Renal cortical epithelial cell (primary cell): ENCODE data around the gene AWAT1. TPM values are rescaled to one million over a fixed set of nuclear protein-coding genes. Genes with fewer than 3 reads are reported as not detected.
"Not testable (repeated sequence)": the region's sequence is repeated elsewhere in the genome, so short reads cannot be mapped to it uniquely, and the experiment has no call there.

Experiments used
- DNase-seq: peaks from one replicate; pipeline ENCODE4 v3.0.0-alpha.2; 2011; ENCODE audit warnings: low read depth
- total RNA-seq: library from RNA; depleted of rRNA; stranded (reverse); fragments of >200 nt; gene quantifications from 2 replicates; pipeline ENCODE4 v1.2.3, GENCODE V29; 2014

Gene AWAT1
- total RNA-seq: not detected in 2 replicates

DNA sequence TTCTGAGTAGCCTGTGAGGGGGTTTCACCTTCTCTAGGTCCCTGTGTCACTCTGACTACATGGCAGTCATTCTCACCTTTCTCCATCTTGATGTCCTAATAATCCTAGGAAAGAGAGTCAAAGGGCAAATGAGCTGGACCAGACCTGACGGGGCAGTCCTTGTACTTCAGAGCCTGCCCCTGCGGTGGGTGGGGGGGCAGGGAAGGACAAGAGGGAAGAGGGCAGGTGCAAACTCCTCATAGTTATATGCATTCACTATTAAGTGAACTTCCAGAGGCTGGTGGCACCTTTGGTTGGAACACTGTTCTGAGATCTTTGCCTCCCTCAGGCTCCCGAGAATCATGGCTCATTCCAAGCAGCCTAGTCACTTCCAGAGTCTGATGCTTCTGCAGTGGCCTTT is at the start of gene AWAT1:
AWAT1 (plus strand) TSS at position 301 of the 400 bp plus-strand sequence; CDS start at position 342, 41 bp downstream.
- no peak for DNase-seq

DNA sequence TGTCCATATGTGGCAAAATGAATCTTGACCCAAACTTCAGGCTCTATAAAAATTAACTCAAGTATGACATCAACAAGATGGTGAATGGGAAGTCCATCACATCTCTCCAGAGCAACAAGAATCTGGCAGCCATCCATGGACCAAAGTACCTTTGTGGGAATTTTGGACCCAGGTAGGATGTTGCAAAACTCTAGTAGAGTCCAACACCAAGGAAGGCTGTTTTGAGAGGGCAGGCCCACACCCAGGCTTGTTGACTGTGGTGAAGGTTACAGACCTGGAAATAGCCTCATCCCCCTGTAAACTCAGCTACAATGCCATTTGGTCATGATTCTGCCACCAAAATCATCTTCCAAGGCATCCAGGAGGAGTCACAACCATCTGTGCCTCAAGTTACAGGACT is 44.2 kb upstream of the AWAT1 start:
- DNase-seq: no peak

DNA sequence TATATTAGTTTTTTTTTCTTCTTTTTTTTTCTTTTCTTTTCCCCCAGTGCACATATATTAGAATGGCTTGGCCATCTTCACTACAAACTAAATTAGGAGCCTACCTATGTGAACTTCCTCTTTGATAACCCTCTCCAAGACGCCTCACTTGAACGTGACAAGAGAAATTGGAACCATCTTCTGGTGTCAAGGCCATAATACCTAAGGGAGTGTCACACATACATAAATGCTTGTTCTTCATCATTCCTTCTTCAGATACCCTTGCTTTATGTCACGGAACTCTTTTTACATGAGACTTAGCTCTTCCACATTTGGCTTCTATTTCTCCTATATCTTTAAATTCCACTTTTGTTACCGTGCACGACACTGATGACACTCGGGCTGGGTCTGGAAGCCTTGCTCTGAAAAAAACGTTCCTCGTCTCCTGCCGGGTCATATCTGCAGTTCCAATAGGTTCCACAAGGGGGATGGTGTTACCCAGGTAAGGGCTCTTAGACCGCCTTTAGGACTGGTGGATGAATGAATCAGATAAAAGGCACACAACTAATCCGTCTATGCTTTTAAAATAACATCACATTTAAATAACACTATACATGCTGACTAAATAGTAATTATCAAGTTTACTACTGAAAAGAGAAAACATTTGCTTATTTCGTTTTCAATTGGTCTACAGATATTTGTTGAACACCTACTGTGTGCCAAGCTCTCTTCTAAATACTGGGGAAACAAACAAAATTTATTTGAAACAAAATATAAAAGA is 37.3 kb upstream of the AWAT1 start:
- peak; percentile 58 for DNase-seq

DNA sequence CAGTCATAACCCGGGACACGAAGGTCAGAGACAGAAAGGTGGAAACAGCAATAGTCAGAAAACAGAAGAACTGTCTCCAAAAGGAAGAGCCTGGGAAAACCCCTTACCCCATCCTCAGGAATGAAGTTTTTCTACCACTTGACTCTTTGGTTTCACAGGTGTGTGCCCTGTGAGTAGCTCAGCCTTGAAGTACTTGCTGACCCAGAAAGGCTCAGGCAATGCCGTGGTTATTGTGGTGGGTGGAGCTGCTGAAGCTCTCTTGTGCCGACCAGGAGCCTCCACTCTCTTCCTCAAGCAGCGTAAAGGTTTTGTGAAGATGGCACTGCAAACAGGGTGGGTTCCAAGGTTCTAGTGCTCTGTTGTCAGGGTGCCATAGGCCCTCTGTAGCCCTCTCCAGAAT is 32.7 kb upstream of the AWAT1 start:
- DNase-seq: no peak

DNA sequence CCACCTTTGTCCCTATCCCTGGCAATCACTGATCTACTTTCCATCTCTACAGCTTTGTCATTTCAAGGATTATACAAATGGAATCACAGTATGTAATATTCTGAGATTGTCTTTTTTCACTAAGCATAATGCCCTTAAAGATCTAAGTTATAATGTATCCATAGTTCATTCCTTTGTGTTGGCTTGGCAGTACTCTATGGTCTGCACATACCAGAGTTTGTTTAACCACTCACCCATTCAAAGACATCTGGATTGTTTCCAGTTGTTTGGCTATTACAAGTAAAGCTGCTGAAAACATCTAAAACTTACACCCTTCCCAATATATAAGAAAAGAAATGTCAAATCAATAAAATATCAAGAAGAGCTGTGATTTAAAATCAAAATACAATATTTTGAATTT is 26.0 kb upstream of the AWAT1 start:
- peak; percentile 6 for DNase-seq

DNA sequence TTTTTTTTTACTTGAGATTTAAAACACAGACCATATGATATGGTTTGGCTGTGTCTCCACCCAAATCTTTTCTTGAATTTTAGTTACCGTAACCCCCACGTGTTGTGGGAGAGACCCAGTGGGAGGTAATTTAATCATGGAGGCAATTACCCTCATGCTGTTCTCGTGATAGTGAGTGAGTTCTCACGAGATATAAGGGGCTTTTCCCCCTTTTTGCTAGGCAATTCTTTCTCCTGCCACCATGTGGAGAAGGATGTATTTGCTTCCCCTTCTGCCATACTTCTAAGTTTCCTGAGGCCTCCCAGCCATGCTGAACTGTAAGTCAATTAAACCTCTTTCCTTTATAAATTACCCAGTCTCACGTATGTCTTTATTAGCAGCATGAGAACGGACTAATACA is 24.9 kb upstream of the AWAT1 start:
- not testable (repeated sequence) for DNase-seq

DNA sequence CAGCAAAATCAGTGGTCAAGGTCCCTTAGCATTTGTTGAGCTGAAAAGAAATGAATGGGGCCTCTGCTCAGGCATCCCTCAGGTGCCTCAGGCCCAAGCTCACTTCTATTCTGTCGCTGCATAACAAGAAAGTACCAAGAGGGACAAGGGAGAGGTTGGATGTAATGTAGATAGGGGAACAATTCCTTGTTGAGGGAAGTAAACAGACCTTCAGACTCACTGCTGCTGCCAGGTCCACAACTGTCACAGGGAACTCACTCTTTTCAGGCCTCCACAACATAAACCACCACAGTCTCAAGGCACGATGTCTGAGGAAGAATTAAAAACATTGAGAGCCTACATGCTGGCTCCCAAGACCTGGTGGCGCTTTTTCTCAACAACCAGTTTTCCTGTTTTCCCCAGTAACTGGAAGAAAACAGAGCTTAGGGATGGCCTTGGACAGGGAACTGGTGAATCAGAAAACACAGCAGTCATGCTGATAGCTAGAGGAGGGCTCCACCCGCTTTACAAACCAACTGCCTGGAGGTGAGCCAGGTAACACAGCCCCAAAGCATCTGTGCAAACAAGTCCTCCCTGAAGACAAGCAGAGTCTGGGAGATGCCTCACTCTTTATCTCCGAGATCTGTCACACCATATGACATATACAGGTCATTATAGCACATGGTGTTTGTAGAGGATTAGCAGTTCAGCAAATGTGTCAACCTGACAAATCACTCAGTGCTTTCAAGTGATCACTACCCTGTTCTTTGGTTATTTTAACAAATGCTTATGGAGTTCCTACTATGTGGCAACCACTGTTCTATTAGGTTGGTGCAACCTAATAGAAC is 14.3 kb upstream of the AWAT1 start:
- DNase-seq: no peak

DNA sequence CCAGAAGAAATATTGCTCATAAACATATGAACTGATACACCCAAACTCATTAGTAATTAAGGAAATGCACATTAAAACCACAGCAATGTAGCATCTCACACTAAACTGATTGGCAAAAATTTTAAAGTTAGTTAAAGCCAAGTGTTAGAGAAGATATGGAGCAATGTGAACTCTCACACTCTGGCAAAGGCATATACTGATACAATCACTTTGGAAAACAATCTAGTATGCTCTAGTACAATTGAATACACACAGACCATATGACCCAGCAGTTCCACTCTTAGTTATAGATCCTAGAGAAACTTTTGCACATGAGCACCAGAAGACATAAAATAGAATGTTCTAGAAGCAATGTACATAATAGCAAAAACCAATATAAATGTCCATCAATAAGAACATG is 8.4 kb upstream of the AWAT1 start:
- no peak for DNase-seq

DNA sequence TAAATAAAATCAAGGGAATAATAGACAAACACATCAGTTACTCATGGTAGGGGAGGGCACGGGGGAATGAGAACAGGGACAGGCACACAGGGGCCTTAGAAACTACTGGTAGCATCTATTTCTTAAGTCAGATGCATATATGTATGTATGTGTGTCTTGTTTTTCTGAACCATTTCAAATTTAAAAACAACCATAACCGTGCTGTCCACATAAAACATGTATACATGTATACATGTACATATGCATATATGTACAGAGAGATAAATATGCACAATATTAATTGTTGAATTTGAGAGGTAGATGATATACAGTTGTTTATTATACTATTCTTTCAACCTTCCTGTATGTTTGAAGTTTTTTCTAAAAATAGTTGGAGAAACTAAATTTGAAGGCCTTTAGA is 7.8 kb upstream of the AWAT1 start:
- no peak for DNase-seq

DNA sequence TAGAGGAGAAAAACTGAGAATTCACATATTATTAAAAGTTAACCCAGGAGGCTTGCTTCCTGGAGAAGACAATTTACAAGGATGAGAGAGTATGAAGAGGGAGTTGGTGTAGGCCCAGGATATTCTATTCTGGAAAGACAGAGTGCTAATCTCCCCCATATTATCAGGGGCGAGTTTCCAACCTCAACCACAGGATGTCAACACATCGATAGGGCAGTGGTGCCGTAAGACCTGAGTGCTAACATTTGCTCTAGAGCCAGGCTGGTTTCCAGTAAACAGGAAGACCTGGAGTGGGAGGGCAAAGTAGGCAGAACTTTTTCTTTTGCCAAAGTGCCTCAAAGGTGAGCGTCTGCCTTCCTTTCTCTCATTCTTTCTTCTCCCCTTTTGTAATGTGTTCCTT is 2.8 kb upstream of the AWAT1 start:
- no peak for DNase-seq

DNA sequence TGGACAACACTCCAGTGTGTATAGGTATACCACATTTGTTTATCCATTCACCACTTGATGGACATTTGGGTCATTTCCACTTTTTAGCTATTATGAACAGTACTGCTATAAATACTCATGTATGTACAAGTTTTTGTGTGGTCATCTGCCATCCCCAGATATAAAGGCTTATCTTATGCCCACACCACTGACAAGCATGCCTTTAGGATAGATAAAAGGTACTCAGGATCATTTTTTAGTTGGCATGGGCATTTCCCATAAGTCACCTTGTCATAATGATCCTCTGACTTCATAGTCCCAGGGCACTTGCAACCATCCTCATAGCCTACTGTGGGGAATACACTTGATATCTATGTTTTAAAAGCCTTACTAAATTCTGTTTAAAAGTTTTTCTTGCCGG is 6.3 kb downstream of the AWAT1 start:
- no peak for DNase-seq

DNA sequence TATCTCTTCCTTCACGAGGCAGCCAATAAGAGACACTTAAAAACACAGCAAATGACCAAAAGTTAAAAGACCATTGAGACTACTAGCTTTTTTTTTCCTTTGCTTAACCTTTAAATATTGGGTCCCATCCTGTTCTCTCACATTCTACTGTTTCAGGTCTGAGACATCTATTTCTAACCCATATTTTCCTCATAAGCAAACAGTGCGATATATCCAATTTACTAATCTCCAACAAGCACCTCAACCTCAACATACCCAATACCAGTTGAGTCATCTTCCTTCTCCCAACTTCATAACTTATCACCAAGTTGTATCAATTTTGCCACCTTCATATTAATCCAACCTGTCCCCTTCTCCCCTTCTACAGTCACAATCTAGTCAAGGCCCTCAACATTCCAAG is 7.0 kb downstream of the AWAT1 start:
- DNase-seq: no peak

DNA sequence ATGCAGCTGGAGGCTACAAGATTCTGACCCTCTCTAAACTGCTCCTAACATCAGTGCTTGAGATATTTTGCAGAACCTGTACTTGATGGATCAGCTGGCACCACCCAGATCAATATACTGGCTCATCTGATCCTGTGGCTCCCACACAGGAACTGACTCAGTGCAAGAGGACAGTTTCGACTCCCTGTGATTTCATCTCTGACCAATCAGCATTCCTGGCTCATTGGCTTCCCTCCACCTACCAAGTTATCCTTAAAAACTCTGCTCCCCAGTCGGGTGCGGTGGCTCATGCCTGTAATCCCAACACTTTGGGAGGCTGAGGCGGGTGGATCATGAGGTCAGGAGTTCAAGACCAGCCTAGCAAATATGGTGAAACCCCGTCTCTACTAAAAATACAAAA is 9.1 kb downstream of the AWAT1 start:
- not testable (repeated sequence) for DNase-seq

DNA sequence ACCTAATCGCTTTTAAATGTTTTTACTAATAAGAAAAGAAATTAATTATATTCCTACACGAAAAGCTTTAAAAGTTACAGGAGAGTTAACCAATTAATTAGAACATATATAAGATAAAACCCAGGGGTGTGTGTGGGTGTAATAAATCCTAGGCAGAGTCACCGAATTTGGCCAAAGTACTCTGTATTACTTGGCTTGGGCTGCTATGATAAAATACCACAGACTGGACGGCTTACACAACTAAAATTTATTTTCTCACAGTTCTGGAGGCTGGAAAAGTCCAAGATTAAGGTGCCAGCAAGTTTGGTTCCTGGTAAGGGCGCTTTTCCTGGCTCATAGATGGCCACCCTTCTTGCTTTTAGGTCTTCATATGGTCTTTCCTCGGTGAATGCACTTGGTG is 10.4 kb downstream of the AWAT1 start:
- DNase-seq: no peak

DNA sequence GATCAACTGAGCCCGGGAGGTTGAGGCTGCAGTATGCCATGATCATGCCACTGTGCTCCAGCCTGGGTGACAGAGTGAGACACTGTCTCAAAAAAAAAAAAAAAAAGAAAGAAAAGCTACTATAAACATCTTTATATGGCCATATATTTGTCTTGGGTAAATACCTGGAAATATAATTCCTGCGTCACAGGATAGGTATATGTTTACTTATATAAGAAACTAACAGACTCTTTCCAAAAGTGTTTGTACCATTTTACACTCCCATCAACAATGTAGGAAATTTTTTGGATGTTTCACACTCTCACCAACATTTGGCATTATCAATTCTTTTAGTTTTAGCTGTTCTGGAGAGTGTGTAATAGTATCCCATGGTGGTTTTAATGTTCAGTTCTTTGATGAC is 12.8 kb downstream of the AWAT1 start:
- DNase-seq: no peak

DNA sequence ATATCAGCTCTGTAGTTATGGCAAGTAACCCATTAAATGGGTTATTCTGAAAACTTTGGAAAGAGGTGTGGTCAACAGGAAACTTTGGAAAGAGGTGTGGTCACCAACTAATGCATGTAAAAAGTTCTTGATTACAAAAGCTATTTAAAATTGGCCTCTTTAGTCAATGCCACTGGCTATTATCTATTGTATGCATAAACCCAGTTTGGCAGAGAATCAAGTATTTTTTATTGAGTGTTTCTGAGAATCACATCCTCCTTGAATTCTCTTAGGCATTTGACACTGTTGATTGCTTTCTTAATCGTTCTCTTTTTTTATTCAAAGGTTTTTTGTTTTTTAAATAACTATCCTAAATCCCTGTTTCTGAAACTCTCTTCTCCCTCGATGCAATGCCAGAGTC is 18.0 kb downstream of the AWAT1 start:
- no peak for DNase-seq

DNA sequence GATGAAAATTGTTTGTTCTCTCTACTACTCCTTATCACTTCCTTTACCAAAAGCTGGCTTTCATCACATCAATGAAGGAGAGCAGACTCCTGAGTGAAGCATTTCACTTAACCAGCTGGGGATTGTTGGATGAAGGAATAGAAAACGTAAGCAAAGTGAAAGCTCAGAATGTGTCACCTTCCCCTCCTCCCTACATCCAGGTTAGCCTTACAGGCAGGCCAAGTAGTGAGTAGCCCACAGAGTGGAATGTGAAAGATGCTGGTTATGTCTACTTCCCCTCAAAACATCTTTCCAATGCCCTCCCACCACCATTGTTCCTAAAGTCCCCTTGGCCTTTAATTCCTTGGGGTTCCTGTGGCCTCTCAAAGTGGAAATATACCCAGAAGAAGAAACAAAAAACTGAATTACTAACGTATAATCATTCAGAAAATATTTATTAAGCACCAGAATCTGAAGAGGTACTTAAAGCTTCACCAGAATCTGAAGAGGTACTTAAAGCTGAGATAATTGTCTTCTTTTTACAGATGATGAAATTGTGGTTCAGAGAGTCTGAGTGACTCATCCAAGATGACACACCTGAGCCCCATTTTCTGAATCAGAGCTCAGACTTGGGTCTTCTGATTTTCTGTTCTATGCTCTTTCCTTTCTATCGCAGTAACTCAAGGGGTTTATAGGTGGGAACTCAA is 19.1 kb downstream of the AWAT1 start:
- peak; percentile 36 for DNase-seq

DNA sequence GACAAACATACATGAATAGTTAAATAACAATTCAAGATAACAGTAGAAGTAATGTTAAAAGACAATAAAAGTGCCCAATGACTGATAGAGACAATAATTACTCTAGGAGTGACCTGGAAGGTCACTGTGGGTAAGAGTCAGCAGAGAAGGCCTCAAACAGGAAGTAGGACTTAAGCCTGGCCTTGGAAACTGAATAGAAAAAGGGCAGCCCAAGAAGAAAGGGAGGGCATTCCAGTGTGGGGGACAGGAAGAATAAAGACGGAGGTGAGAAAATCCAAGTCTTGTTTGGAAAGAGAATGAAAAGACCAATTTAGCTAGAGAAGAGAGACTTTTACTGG is 19.6 kb downstream of the AWAT1 start:
- peak; percentile 23 for DNase-seq

DNA sequence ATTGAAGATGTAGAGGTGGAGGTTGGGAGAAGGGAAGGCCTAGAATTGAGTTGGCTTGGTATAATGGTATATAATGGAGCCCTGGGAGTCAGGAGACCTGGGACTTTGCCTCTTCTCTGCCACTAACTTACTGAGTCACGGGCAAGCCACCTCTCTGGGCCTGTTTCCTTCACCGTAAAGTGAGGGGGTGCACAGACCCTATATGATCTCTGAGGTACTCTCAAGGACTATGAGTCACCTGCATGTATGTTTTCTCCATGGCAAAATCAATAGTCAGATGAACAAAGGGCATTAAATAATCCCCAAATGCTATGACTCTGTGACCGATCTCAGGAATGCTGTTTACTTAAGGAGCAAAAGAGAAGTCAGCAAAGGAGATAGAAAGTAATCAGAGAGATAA is 20.5 kb downstream of the AWAT1 start:
- no peak for DNase-seq

DNA sequence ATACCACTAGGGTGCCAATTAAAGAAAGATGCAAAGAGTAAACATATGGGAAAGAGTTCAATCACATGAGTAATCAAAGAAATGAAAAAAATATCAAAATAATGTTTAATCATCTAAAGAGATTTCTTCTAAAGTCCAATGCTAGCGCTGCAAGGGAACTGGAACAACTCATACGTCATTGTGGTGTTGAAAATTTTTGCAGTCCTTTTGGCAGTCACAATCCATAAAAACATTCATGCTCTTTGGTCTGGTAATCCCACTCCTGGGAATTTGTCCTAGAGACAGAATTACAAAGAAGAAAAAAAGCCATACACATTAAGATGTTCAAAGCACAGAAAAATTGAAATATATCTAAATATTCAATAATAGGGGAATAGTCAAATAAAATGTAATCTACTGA is 21.0 kb downstream of the AWAT1 start:
- DNase-seq: no peak

DNA sequence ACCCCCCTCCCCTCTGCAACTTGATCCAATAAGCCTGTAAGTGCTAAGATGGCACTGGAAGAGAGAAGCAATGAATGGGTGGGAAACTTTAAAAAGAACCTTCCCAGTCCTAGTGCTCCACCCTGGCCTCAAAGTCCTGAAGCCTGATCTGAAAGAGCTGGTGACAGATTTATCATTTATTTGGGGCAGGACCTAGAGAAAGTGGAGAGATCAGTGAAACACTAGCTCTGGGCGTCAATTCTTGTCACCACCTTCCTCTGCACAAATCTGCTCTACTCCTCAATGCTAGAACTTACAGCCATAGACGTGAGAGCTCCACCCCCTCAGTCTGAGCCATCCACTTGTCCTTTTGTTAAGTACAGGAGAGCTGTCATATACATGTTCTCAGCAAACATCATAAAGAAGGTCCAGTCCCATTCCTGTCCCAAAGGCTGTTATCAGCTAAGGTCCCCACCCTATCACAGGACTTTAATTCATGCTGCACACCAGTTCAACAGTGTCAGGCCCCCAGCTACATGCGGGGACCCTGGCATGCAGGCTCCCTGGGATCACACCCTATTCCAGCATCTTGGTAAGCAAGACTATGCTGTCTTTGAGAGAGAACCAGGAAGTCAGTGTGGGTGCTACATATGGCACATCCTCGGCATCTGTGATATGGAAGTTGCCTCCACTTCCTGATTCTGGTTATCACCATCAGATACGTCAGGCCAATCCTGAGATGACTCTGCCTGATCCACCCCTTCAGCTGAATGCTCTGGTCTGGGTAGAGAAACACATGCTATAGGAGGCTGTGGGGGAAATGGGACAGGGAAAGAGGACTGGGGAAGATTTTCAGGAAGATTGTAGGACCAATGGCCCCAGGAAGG is 23.2 kb downstream of the AWAT1 start:
- no peak for DNase-seq

DNA sequence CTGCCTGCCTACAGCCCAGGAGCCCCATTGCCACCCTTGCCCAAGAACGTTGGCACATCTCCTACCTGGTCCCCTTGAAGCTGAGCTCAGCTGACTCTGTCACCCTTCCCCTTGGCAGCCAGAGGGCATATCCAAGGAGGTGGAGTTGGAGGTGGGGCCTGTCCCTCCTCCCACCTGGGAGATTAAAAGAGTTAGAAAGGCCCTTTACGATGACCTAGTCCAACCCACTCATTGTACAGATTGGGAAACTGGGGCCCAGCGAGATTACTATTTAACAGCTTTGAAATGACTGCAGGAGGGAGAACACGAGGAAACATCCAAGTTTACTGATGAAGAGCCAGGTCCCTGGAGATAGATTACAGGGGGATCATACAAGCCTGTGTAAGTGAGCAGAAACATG is 25.6 kb downstream of the AWAT1 start, which contains the start of gene P2RY4:
P2RY4 (minus strand) TSS at position 101 of the 400 bp plus-strand sequence. CDS start 580 bp downstream, outside the sequence.
- no peak for DNase-seq
